Testis (tissue), 3 donors: ENCODE measurements around the gene NME7. TPM values are rescaled to one million over a fixed set of nuclear protein-coding genes. Genes with fewer than 3 reads are reported as not detected.
"Not testable (repeated sequence)": the region's sequence is repeated elsewhere in the genome, so short reads cannot be mapped to it uniquely, and the experiment has no call there.

Experiments
- DNase-seq: peaks from one replicate; pipeline ENCODE4 v3.0.0-alpha.2; 2019
- H3K27ac ChIP-seq, 2 donors: fragments of 200-600 bp; sonication (generic); one replicate each; pipeline ENCODE4 v1.5.1; 2019
- H3K27me3 ChIP-seq: fragments of 200-600 bp; sonication (generic); one replicate; pipeline ENCODE4 v1.5.1; 2019
- H3K36me3 ChIP-seq: fragments of 200-600 bp; sonication (generic); one replicate; pipeline ENCODE4 v1.5.1; 2017; ENCODE audit warnings: low read depth; ENCODE audit errors: missing control alignments
- H3K4me1 ChIP-seq: fragments of 200-600 bp; sonication (generic); one replicate; pipeline ENCODE4 v1.5.1; 2019
- H3K4me3 ChIP-seq, 2 donors: fragments of 200-600 bp; sonication (generic); one replicate each; pipeline ENCODE4 v1.5.1; 2017 to 2019
- H3K9me3 ChIP-seq: fragments of 200-600 bp; sonication (generic); one replicate; pipeline ENCODE4 v1.5.1; 2017
- CTCF ChIP-seq, 3 experiments: fragments of 450-650 bp in 2 of 3; fragments of 200-600 bp in 1 of 3; sonication (generic) in 1 of 3; IDR thresholded peaks; one replicate each; pipeline ENCODE4 v1.5.1; 2016 to 2019; ENCODE audit warnings: antibody characterized with exemption in 3 of 3, mild to moderate bottlenecking in 2 of 3, moderate library complexity in 1 of 3
- POLR2A ChIP-seq: fragments of 450-650 bp; IDR thresholded peaks from one replicate; pipeline ENCODE4 v1.6.1; 2017; ENCODE audit warnings: antibody characterized with exemption, mild to moderate bottlenecking, moderate library complexity
- WGBS, 2 donors: methylation state at CpG; one replicate each; pipeline ENCODE4 v1.1.5; 2018; 5-methylcytosine and 5-hydroxymethylcytosine counted together
- intact Hi-C: fragments of 100-400 bp; cut with DNase I; formaldehyde crosslinking; loops from one replicate; pipeline ENCODE4 v1.15.1; 2023; ENCODE audit warnings: low total_unique reads
- polyA plus RNA-seq: library from polyadenylated mRNA; stranded (reverse); fragments of 350-450 nt; fragmentation: Illumina TruSeq; extraction: RNeasy Lipid Tissue Mini Kit (QIAGEN cat#74804); gene quantifications from one replicate; pipeline ENCODE4 v1.2.3, GENCODE V29; 2014; ENCODE audit warnings: low read depth, low replicate concordance; ENCODE audit not compliant: insufficient read depth
- total RNA-seq, 2 donors: library from RNA; depleted of rRNA; stranded (reverse); fragments of >200 nt; gene quantifications; one replicate each; pipeline ENCODE4 v1.2.3, GENCODE V29; 2016

NME7 gene
- total and polyA plus RNA-seq, 3 donors from 2014 or later, result 21.4 to 29.0 (median 24.0) TPM

DNA sequence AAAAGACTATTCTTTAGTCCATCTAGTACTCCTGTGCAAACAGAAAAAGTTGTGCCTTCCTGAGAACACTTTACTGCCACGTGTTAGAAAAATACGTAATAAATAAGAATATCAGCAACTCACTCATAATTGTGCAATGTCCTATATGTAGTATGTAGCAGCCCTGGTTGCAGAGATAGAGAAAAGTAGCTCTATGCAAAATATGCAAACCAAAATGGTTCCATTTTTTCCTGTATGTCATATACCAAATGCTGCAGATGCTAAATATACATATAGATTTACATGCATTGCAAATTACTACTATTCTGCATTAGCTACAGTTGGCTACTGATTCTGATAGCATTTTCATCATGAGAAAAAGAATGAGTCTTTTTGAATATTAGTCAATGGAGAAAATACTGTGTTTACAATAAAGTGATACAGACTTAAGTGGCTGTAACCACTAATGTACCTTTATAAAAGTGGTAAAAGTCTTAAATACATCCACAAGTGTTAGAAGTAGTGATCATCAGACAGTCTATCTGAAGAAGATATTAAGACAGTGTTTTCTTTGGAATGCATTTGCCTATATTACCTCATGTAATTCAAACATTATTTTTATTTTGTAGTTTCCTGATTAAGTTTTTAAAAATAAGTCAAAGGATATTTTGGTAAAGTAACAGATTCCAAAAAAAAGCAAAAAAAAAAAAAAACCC, 19.8 kb downstream of the NME7 start:
- no peaks in the 10 kb centered on the region for H3K9me3 ChIP-seq
- DNase-seq, result no peak
- H3K4me3 ChIP-seq, result no peak overlapping the region
- no peaks in the 10 kb centered on the region for H3K36me3 ChIP-seq
- H3K27ac ChIP-seq, result no peak overlapping the region
- H3K27me3 ChIP-seq, result no peaks in the 10 kb centered on the region
- 84 to 88% methylated on average over 2 of the region's 2 CpGs for WGBS, 2 donors
- TF ChIP-seq CTCF (IDR thresholded peaks at IDR 0.05) (no peak), POLR2A (no peak)
- no peaks in the 10 kb centered on the region for H3K4me1 ChIP-seq
- intact Hi-C loops, result no loop called here

- WGBS, 2 donors, result 98% methylated on average over 3 of the region's 3 CpGs
- no peak for DNase-seq
- intact Hi-C loops, result no loop called here
Observed at GRCh38 chr1:169346036-169346589, 21.5 kb downstream of the NME7 start.

DNA sequence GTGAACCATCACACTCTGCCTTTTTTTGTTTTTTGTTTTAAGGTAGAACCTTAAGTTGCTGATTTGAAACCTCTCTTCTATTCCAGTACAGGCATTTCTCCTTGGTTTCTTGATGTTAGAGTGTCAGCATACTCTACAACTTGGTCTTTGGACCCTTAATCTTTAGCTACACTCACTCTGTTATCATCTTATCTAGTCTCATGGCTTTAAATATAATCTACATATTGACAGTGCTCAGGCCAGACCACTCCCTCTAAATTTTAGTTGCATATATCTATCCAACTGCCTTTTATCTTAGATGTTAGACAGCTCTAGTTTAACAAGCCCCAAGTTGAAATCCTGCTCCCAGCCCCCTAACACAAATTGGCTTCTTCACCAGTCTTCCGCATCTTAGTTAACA, 22.1 kb downstream of the NME7 start:
- 94 to 100% methylated on average over 1 of the region's 1 CpG for WGBS, 2 donors
- DNase-seq, result no peak
- no peaks in the 10 kb centered on the region for H3K4me1 ChIP-seq

More at GRCh38 chr1:169346036-169346589, 21.5 kb downstream of the NME7 start:
- no peaks in the 10 kb centered on the region for H3K9me3 ChIP-seq
- H3K36me3 ChIP-seq, result no peaks in the 10 kb centered on the region
- H3K27me3 ChIP-seq, result no peaks in the 10 kb centered on the region
- no peak overlapping the region for H3K4me3 ChIP-seq
- H3K27ac ChIP-seq, result no peak overlapping the region
- H3K4me1 ChIP-seq, result no peaks in the 10 kb centered on the region
- TF ChIP-seq CTCF (IDR thresholded peaks at IDR 0.05) (no peak), POLR2A (no peak)

GRCh38 chr1:169342096-169342495, 25.5 kb downstream of the NME7 start:
- H3K27ac ChIP-seq, H3K36me3 ChIP-seq, H3K27me3 ChIP-seq, H3K9me3 ChIP-seq, DNase-seq, intact Hi-C loops, H3K4me3 ChIP-seq: not testable (repeated sequence)
- 99 to 100% methylated on average over 3 of the region's 3 CpGs for WGBS, 2 donors
- peaks cover 16% of the 10 kb centered on the region for H3K4me1 ChIP-seq

More for the DNA sequence above, 22.1 kb downstream of the NME7 start:
- no peaks in the 10 kb centered on the region for H3K9me3 ChIP-seq
- H3K27me3 ChIP-seq, result no peaks in the 10 kb centered on the region
- H3K4me3 ChIP-seq, result no peak overlapping the region
- intact Hi-C loops, result no loop called here
- TF ChIP-seq CTCF (IDR thresholded peaks at IDR 0.05) (no peak), POLR2A (no peak)
- H3K36me3 ChIP-seq, result no peaks in the 10 kb centered on the region
- H3K27ac ChIP-seq, result no peak overlapping the region

DNA sequence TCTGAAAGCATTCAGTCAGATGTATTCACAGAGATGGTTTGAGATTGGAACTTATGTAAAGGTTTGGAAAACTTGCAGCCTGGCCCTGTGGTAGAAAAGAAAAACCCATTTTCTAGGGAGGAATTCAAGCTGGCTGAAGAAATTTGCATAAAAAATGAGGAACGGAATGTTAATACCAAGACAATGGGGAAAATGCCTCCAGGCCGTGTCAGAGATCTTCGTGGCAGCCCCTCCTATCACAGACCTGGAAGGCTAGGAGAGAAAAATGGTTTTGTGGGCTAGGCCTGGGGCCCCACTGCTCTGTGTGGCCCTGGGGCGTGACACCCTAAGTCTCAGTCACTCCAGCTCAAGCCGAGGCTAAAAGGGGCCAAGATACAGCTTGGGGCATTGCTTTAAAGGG, 26.7 kb downstream of the NME7 start:
- WGBS, 2 donors, result 85 to 99% methylated on average over 5 of the region's 5 CpGs
- intact Hi-C loops, result no loop called here
- Histone ChIP-seq H3K27me3 (no peaks in the 10 kb centered on the region), H3K4me1 (peaks cover 16% of the 10 kb centered on the region), H3K4me3 (no peak overlapping the region), H3K27ac (no peak overlapping the region), H3K36me3 (no peaks in the 10 kb centered on the region), H3K9me3 (no peaks in the 10 kb centered on the region)
- no peak for DNase-seq
- TF ChIP-seq CTCF (IDR thresholded peaks at IDR 0.05), result no peak
- no peak for TF ChIP-seq POLR2A
